ENCODE data around the gene TACR1.
"Not testable (repeated sequence)": the region's sequence is repeated elsewhere in the genome, so short reads cannot be mapped to it uniquely, and the experiment has no call there.

Gene TACR1, protein sequence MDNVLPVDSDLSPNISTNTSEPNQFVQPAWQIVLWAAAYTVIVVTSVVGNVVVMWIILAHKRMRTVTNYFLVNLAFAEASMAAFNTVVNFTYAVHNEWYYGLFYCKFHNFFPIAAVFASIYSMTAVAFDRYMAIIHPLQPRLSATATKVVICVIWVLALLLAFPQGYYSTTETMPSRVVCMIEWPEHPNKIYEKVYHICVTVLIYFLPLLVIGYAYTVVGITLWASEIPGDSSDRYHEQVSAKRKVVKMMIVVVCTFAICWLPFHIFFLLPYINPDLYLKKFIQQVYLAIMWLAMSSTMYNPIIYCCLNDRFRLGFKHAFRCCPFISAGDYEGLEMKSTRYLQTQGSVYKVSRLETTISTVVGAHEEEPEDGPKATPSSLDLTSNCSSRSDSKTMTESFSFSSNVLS

DNA sequence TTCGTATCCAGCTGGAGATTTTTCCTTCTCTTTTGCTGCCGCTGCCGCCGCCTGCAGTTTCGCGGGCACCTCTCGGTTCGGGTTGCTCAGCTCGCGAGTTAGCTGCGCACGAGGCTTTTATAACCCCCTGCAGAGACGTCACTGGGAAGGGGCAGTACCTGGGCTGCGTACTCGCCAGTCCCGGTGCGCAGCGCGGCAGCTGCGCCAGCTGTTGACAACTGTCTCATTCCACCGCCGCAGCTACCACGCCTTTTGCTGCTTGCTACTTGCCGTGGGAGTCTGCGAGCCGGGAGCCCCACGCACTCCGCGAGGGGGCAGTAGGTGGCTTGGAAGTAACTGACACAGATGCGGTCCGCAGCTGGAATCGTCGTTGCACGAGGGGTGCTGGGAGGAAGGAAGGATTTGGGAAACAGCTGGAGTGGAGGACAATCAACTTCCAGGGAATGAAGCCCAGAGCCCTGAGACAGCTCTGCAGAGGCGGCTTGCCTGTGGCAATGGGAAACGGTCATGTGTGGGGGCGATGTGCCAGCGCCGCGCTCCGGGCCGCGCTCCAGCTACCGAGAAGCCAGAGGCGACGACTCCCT, at the start of gene TACR1:
TACR1 (minus strand) TSS at position 93 of the 584 bp plus-strand sequence. CDS start 586 bp downstream, outside the sequence.
- DNase-seq (ENCODE audit: low read depth), result peak; percentile 78

DNA sequence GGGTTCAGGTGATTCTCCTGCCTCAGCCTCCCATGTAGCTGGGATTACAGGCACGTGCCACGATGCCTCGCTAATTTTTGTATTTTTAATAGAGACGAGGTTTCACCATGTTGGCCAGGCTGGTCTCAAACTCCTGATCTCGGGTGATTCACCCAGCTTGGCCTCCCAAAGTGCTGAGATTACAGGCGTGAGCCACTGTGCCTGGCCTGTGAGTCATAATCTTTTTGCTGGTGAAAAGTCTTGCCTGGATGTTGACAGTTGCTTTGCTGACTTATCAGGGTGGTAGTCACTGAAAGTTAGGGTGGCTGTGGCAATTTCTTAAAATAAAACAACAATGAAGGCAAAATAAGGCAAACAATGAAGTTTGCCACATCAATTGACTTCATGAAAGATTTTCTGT, 49.3 kb upstream of the TACR1 start:
- peak; percentile 72 for DNase-seq (ENCODE audit: low read depth)

DNA sequence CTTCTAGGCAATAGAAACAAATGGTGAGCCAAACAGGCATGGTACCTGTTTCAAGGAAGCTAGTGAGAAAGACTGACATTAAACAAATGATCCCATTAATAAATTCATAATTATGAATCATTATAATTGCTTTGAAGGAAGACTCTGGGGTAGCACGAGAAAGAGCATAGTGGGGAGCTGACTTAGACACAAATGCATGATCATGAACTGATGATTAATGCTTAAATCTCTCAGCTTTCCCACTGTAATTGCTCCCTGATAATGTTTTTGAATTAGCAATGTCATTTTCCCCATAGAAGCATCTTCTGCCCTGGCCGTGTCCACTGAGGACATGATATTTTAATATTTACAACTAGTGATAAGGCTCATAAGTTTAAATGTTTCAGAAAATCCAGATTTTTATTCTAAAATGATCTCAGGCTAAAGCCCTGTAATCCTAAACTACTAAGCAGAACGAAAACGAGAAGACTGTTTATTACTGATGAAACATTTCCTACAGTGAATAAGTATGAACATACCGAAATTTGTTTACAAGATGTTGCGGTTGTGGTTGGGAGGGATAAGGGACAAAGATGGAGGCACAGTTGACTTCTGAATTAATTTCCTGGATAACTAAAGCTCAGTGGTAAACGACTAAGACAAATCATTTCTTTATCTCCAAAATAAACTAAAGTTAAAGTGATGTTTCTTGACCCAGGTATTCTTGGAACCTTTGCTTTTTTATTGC, 47.3 kb upstream of the TACR1 start:
- DNase-seq (ENCODE audit: low read depth), result peak; percentile 71

- DNase-seq (ENCODE audit: low read depth), result no peak
These were observed 43.9 kb upstream of the TACR1 start for GRCh38 chr2:75243219-75243618.

GRCh38 chr2:75241696-75242095, 42.4 kb upstream of the TACR1 start:
- DNase-seq (ENCODE audit: low read depth), result peak; percentile 53

- peak; percentile 94 for DNase-seq (ENCODE audit: low read depth)
These were observed 39.5 kb upstream of the TACR1 start for GRCh38 chr2:75238670-75239330.

DNA sequence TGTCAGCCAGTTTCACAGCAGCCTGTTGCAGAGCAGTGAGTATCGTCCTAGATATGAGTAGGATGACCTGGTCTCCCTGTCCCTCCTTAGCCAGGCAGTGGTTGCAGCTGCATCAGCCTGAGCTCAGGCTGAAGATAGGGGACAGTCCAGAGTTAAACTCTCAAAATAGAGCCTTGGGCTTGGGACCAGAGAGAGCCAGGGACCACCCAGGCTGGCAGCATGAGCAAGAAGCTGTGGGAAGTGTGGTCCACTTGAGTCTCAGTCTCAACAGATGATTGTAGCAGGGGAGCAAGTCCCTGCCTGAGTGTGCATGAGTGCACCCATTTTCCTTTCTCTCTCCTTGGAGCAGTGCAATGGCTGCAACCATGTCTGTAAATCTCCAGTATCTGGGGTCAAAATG, 38.0 kb upstream of the TACR1 start:
- DNase-seq (ENCODE audit: low read depth), result no peak

DNA sequence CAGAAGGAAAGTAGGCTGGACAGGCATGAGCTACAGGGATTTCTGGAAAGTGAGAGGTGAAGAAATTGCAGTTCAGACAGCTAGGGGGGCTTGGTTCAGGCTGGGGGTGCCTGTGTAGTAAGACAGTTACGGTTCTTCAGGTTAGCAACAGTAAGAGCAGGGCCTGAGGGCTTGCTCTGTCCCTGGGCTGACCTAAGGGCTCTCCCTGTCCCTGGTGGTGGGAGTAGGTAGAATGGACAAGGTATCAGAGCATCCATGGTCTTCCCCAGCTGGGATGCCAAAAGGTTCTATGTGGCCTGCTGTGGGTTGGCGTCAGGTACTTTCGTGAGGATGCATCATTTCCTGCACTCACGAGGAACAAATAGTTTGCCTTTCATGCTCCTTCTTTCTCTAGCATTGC, 34.6 kb upstream of the TACR1 start:
- no peak for DNase-seq (ENCODE audit: low read depth)

- DNase-seq (ENCODE audit: low read depth), result no peak
These were observed 27.3 kb upstream of the TACR1 start for GRCh38 chr2:75226617-75227016.

- no peak for DNase-seq (ENCODE audit: low read depth)
These were observed 26.8 kb upstream of the TACR1 start for GRCh38 chr2:75226099-75226498.

DNA sequence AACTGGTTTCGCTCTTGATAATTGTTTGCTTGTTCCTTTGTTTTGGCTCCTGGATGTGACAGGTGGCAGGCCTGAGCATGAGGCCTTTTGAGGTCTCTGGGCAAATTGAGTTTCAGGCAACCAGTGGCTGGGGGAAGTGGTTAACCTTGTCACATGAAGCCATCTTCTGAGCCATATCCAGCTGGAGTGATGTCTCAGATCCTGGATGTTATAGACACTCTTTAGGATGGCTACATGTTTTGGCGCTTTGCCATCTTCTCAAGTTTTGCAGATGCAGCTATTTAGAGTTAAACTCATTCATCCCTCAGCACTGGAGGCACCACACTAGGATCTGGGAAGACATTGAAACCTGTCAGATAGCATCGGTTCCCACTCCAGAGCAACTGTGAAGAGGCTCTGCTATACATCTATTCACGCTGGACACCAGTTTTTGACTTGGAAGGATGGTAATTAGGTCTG, 25.3 kb upstream of the TACR1 start:
- DNase-seq (ENCODE audit: low read depth), result no peak

- no peak for DNase-seq (ENCODE audit: low read depth)
These were observed 23.2 kb upstream of the TACR1 start for GRCh38 chr2:75222527-75222926.

- DNase-seq (ENCODE audit: low read depth), result peak; percentile 91
These were observed 22.5 kb upstream of the TACR1 start for GRCh38 chr2:75221862-75222261.

DNA sequence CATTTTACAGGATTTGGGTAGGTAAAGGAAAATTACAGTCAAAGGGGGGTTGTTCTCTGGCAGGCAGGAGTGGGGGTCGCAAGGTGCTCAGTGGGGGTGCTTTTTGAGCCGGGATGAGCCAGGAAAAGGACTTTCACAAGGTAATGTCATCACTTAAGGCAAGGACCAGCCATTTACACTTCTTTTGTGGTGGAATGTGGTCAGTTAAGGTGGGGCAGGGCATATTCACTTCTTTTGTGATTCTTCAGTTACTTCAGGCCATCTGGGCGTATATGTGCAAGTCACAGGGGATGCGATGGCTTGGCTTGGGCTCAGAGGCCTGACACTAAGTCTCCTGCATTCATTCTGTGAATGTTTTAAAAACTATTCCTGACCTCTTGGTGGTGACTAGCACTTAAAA, 19.9 kb upstream of the TACR1 start:
- DNase-seq (ENCODE audit: low read depth), result not testable (repeated sequence)

DNA sequence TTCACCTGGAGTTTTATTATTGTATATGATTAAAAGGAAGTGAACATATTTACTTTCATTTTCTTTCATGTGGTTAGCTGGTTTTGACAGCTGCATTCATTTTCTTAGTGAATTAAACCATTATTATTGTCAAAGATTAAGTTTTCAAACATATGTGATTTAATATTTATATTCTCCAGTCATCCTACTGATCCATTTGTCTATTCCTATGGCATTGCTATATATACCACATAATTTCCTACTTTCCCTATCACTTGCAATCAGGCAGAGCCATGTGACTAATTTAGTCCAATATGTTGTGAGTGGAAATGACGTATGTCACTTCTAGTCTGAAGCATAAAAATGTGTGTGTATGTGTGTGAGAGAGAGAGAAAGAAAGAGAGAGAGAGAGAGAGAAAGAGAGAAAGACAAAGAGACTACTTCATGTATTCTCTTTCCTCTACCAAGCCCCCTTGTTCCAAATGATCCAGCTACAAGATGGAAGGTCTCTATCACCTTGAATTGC, 12.0 kb upstream of the TACR1 start:
- no peak for DNase-seq (ENCODE audit: low read depth)

- no peak for DNase-seq (ENCODE audit: low read depth)
These were observed 11.1 kb upstream of the TACR1 start for GRCh38 chr2:75210409-75210808.

GRCh38 chr2:75208738-75209137, 9.4 kb upstream of the TACR1 start:
- no peak for DNase-seq (ENCODE audit: low read depth)

GRCh38 chr2:75204833-75205232, 5.5 kb upstream of the TACR1 start:
- DNase-seq (ENCODE audit: low read depth), result no peak

GRCh38 chr2:75202359-75202758, 3.0 kb upstream of the TACR1 start:
- no peak for DNase-seq (ENCODE audit: low read depth)

DNA sequence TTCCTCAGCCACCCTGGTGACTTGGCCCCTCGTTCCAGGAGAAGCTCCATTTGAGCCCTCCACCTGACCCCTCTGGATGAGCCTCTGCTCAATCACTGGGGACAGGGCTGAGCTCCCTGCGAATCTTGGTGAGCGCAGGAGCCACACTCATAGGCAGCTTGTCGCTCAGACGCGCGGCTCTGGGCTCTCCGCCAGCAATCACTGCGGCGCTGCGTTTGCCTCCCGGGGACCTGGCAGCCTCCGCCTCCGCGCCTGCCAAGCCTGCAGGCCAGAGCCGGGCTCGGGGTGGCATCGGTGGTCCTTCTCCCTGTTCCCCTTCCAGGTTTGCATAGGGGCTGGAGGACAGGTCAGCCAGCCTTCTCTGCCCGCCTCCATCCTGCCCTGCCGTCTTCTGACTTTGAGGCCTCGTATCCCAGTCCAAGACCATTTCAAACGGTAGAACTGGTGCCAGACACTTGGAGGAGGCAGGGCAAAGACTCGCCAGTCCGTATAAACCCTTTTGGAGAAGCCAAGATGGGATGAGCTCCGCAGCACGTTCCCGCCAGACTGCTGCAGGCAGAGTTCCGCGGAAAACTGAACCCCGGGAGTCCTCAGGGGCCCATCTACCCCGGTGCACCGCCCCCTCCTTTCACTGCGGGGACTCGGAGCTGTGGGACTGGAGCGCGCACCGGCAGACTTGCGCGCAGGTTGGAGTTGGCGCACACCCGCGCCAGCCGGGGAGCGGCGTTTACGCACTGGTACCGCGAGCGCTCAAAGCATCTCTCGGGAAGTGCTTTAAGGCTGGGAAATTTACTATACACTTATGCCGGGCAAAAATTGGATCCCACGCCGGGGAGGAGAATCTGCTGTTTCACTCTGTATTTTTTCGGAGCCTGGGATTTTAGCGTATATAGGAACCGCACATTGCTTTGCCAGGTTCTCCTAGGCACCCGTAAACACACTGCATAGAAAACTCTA, 1.1 kb upstream of the TACR1 start:
- peak; percentile 64 for DNase-seq (ENCODE audit: low read depth)

DNA sequence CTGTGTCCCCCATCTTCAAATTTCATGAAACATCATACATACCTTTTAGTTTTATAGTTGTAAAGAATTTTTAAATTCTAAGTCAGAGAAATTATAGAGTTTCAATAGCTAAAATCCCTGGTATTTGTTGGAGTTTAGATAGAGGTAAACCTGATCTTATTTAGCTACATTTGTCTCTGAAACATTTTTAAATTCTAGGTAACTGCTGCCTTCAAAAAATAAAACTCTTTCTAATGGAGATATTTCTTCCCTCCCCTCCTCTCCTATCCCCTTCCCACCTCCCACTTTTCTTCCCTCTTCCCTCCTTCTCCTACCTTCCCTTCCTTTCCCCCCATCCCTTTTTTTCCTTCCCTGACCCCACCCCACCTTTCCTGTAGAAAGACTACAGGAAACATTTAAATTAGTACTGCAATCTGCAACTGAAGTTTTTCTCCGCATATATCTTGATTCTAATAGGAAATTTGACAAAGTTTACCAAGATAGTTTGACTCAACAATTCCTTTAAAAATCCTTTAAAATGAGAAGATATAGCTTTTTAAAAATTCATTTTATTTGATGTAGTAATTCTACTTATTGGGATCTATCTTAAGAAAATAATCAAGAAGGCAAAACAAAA, 4.1 kb downstream of the TACR1 start:
- DNase-seq (ENCODE audit: low read depth), result no peak
